ENCODE results near the gene DCBLD1. TPM values are rescaled to one million over a fixed set of nuclear protein-coding genes. Genes with fewer than 3 reads are reported as not detected.

Gene DCBLD1
- total and polyA plus RNA-seq, 4 donors, result 2.7 to 10.4 (median 4.4) TPM

DNA sequence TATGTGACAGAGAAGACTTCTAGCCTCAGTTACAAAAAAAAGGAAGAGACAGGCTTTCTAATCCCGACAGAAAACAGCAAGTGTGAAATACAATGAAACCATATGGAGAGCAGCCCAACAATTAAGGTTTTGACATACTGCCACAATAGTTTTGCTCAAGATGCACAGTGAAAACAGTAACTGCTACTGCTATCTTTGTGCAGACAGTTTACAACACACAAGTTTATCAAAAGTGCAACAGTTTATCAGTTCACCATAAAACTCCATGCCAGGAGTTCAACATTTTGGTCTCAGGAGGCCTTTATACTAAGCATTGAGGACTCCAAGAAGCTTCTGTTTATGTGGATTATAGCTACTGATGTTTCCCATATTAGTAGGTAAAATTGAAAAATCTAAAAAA is 82.2 kb downstream of the DCBLD1 start:
- H3K36me3 ChIP-seq (ENCODE audit: control insufficient read depth in 4 of 4, insufficient read depth in 3 of 4, low read depth in 1 of 4, low read length in 3 of 4), result peaks cover 5 to 41% (median 22%) of the 10 kb centered on the region in 4 donors
- no peak for DNase-seq (ENCODE audit: low spot score)
- H3K27ac ChIP-seq (ENCODE audit: low read depth in 1 of 2, low read length in 2 of 2), result no peak overlapping the region
- TF ChIP-seq FOXA1 (IDR thresholded peaks at IDR 0.05), result no peak
- TF ChIP-seq SP1 (IDR thresholded peaks at IDR 0.05), result no peak
- TF ChIP-seq REST (IDR thresholded peaks at IDR 0.05), result no peak
- TF ChIP-seq, protein P1, sequence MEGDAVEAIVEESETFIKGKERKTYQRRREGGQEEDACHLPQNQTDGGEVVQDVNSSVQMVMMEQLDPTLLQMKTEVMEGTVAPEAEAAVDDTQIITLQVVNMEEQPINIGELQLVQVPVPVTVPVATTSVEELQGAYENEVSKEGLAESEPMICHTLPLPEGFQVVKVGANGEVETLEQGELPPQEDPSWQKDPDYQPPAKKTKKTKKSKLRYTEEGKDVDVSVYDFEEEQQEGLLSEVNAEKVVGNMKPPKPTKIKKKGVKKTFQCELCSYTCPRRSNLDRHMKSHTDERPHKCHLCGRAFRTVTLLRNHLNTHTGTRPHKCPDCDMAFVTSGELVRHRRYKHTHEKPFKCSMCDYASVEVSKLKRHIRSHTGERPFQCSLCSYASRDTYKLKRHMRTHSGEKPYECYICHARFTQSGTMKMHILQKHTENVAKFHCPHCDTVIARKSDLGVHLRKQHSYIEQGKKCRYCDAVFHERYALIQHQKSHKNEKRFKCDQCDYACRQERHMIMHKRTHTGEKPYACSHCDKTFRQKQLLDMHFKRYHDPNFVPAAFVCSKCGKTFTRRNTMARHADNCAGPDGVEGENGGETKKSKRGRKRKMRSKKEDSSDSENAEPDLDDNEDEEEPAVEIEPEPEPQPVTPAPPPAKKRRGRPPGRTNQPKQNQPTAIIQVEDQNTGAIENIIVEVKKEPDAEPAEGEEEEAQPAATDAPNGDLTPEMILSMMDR (IDR thresholded peaks at IDR 0.05; ENCODE audit: low read depth, low read length, missing input control), result no peak
- no peak for TF ChIP-seq HNF4G (IDR thresholded peaks at IDR 0.05)
- TF ChIP-seq RAD21 (IDR thresholded peaks at IDR 0.05), result no peak
- TF ChIP-seq EGR1 (IDR thresholded peaks at IDR 0.05; ENCODE audit: low read depth in 2 of 2), result no peak
- TF ChIP-seq FOXA2 (IDR thresholded peaks at IDR 0.05), result no peak
- no peak for TF ChIP-seq HNF4A (conservative IDR thresholded peaks at IDR 0.05)
- TF ChIP-seq TAF1 (conservative IDR thresholded peaks at IDR 0.05), result no peak
- TF ChIP-seq GABPA (IDR thresholded peaks at IDR 0.05 in 1 of 2, conservative IDR thresholded peaks at IDR 0.05 in 1 of 2), result no peak
- no peaks in the 10 kb centered on the region for H3K27me3 ChIP-seq (ENCODE audit: control insufficient read depth in 4 of 4, insufficient read depth in 4 of 4, low read length in 3 of 4)
- no peaks in the 10 kb centered on the region for H3K4me1 ChIP-seq (ENCODE audit: control insufficient read depth in 4 of 4, insufficient read depth in 4 of 4, low read length in 3 of 4)
- no peak overlapping the region for H3K4me3 ChIP-seq (ENCODE audit: low read depth in 1 of 3, low read length in 3 of 3)
- no peak overlapping the region for H3K9ac ChIP-seq (ENCODE audit: low read depth in 1 of 2, low read length in 2 of 2)
- H3K9me3 ChIP-seq (ENCODE audit: control insufficient read depth in 4 of 4, low read length in 3 of 4), result no peaks in the 10 kb centered on the region
- WGBS, result 81% methylated on average over 1 of the region's 1 CpG

GRCh38 chr6:117568247-117568646 is 85.8 kb downstream of the DCBLD1 start:
- no peak overlapping the region for H3K27ac ChIP-seq (ENCODE audit: low read depth in 1 of 2, low read length in 2 of 2)
- H3K9me3 ChIP-seq (ENCODE audit: control insufficient read depth in 4 of 4, low read length in 3 of 4), result no peaks in the 10 kb centered on the region
- H3K27me3 ChIP-seq (ENCODE audit: control insufficient read depth in 4 of 4, insufficient read depth in 4 of 4, low read length in 3 of 4), result no peaks in the 10 kb centered on the region
- H3K36me3 ChIP-seq (ENCODE audit: control insufficient read depth in 4 of 4, insufficient read depth in 3 of 4, low read depth in 1 of 4, low read length in 3 of 4), result peaks cover 5 to 36% (median 29%) of the 10 kb centered on the region in 4 donors
- H3K4me3 ChIP-seq (ENCODE audit: low read depth in 1 of 3, low read length in 3 of 3), result no peak overlapping the region
- 98% methylated on average over 2 of the region's 2 CpGs for WGBS
- TF ChIP-seq EGR1 (IDR thresholded peaks at IDR 0.05; ENCODE audit: low read depth in 2 of 2), result no peak
- TF ChIP-seq RXRA (IDR thresholded peaks at IDR 0.05), result no peak
- no peak for TF ChIP-seq FOXA2 (IDR thresholded peaks at IDR 0.05)
- TF ChIP-seq, protein P2, sequence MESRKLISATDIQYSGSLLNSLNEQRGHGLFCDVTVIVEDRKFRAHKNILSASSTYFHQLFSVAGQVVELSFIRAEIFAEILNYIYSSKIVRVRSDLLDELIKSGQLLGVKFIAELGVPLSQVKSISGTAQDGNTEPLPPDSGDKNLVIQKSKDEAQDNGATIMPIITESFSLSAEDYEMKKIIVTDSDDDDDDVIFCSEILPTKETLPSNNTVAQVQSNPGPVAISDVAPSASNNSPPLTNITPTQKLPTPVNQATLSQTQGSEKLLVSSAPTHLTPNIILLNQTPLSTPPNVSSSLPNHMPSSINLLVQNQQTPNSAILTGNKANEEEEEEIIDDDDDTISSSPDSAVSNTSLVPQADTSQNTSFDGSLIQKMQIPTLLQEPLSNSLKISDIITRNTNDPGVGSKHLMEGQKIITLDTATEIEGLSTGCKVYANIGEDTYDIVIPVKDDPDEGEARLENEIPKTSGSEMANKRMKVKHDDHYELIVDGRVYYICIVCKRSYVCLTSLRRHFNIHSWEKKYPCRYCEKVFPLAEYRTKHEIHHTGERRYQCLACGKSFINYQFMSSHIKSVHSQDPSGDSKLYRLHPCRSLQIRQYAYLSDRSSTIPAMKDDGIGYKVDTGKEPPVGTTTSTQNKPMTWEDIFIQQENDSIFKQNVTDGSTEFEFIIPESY (IDR thresholded peaks at IDR 0.05), result no peak
- TF ChIP-seq, protein P3, sequence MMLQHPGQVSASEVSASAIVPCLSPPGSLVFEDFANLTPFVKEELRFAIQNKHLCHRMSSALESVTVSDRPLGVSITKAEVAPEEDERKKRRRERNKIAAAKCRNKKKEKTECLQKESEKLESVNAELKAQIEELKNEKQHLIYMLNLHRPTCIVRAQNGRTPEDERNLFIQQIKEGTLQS (IDR thresholded peaks at IDR 0.05), result no peak
- no peak for TF ChIP-seq NR2F2 (IDR thresholded peaks at IDR 0.05)
- TF ChIP-seq JUND (IDR thresholded peaks at IDR 0.05), result no peak
- no peak for TF ChIP-seq FOXA1 (IDR thresholded peaks at IDR 0.05)
- TF ChIP-seq, protein P1 (IDR thresholded peaks at IDR 0.05; ENCODE audit: low read depth, low read length, missing input control), result no peak
- no peak for TF ChIP-seq GABPA (IDR thresholded peaks at IDR 0.05 in 1 of 2, conservative IDR thresholded peaks at IDR 0.05 in 1 of 2)
- TF ChIP-seq SP1 (IDR thresholded peaks at IDR 0.05), result no peak
- TF ChIP-seq HNF4A (conservative IDR thresholded peaks at IDR 0.05), result no peak
- TF ChIP-seq TAF1 (conservative IDR thresholded peaks at IDR 0.05), result no peak
- TF ChIP-seq MAX (IDR thresholded peaks at IDR 0.05), result no peak
- TF ChIP-seq HNF4G (IDR thresholded peaks at IDR 0.05), result no peak
- TF ChIP-seq YY1 (IDR thresholded peaks at IDR 0.05), result no peak
- no peak for TF ChIP-seq RAD21 (IDR thresholded peaks at IDR 0.05)
- no peak for TF ChIP-seq REST (IDR thresholded peaks at IDR 0.05)
- no peaks in the 10 kb centered on the region for H3K4me1 ChIP-seq (ENCODE audit: control insufficient read depth in 4 of 4, insufficient read depth in 4 of 4, low read length in 3 of 4)
- no peak overlapping the region for H3K9ac ChIP-seq (ENCODE audit: low read depth in 1 of 2, low read length in 2 of 2)
- no peak for DNase-seq (ENCODE audit: low spot score)

Data from liver (tissue), 9 donors.